Measurements from ENCODE around the gene PIBF1. TPM values are rescaled to one million over a fixed set of nuclear protein-coding genes. Genes with fewer than 3 reads are reported as not detected.
"Not testable (repeated sequence)": the region's sequence is repeated elsewhere in the genome, so short reads cannot be mapped to it uniquely, and the experiment has no call there.

Gene PIBF1
- polyA plus RNA-seq, 3 donors, result 3.3 to 8.0 (median 4.7) TPM

GRCh38 chr13:72805676-72806346 lies 23.9 kb downstream of the PIBF1 start:
- H3K4me2 ChIP-seq (replicated peaks; ENCODE audit: extremely low read depth, low read length, poor library complexity, severe bottlenecking), result no peak overlapping the region
- H2AFZ ChIP-seq (ENCODE audit: insufficient read depth, low read depth, low read length, poor library complexity, severe bottlenecking), result no peak overlapping the region
- no peaks in the 10 kb centered on the region for H3K9me3 ChIP-seq (replicated peaks in 1 of 2; ENCODE audit: control insufficient read depth in 1 of 2, insufficient read depth in 1 of 2, low read length in 2 of 2)
- H3K4me3 ChIP-seq (replicated peaks in 1 of 3; ENCODE audit: low read depth in 2 of 3, low read length in 3 of 3), result no peak overlapping the region
- no peak for TF ChIP-seq CTCF (IDR thresholded peaks at IDR 0.05)
- no CpG with 5 or more reads among the region's 1 CpG for WGBS (ENCODE audit: insufficient coverage)
- H4K20me1 ChIP-seq (ENCODE audit: insufficient read depth, low read length), result no peaks in the 10 kb centered on the region
- peak; percentile 16 to 63 (median 52) for DNase-seq
- Mint-ChIP-seq H3K4me3 (no peak overlapping the region), H3K27ac (peak overlapping the region; percentile 46 to 79 (median 58)), H3K27me3 (ENCODE audit: low read depth in 3 of 3) (no peaks in the 10 kb centered on the region), H3K4me1 (peaks cover 18% of the 10 kb centered on the region), H3K9me3 (peaks cover 0 to 2% (median 0%) of the 10 kb centered on the region in 7 donors), H3K36me3 (peaks cover 28 to 34% of the 10 kb centered on the region in 2 donors)
- peaks cover 0 to 21% of the 10 kb centered on the region in 2 donors for H3K36me3 ChIP-seq (replicated peaks in 1 of 2; ENCODE audit: control insufficient read depth in 1 of 2, insufficient read depth in 2 of 2, low read length in 2 of 2)
- H3K9ac ChIP-seq (ENCODE audit: insufficient read depth, low read length, poor library complexity, severe bottlenecking), result no peak overlapping the region
- H3K79me2 ChIP-seq (ENCODE audit: insufficient read depth, low read length), result no peaks in the 10 kb centered on the region
- intact Hi-C loops (cut with micrococcal nuclease), result no loop called here
- no peaks in the 10 kb centered on the region for H3K27me3 ChIP-seq (ENCODE audit: control insufficient read depth in 2 of 2, insufficient read depth in 2 of 2, low read length in 2 of 2)
- H3K27ac ChIP-seq (ENCODE audit: low read depth in 1 of 2, low read length in 2 of 2), result peak overlapping the region in 1 of 2 donors; percentile 72
- H3K4me1 ChIP-seq (ENCODE audit: control insufficient read depth in 1 of 2, insufficient read depth in 2 of 2, low read length in 2 of 2), result peaks cover 13 to 24% of the 10 kb centered on the region in 2 donors

- peaks cover 18% of the 10 kb centered on the region for H3K4me1 Mint-ChIP-seq
- intact Hi-C loops (cut with micrococcal nuclease); H3K27me3 Mint-ChIP-seq (ENCODE audit: low read depth in 3 of 3); H3K4me2 ChIP-seq (replicated peaks; ENCODE audit: extremely low read depth, low read length, poor library complexity, severe bottlenecking); H3K4me3 Mint-ChIP-seq; H4K20me1 ChIP-seq (ENCODE audit: insufficient read depth, low read length); H3K9me3 Mint-ChIP-seq; H3K9me3 ChIP-seq (replicated peaks in 1 of 2; ENCODE audit: control insufficient read depth in 1 of 2, insufficient read depth in 1 of 2, low read length in 2 of 2); H3K9ac ChIP-seq (ENCODE audit: insufficient read depth, low read length, poor library complexity, severe bottlenecking); H3K27me3 ChIP-seq (ENCODE audit: control insufficient read depth in 2 of 2, insufficient read depth in 2 of 2, low read length in 2 of 2); H3K79me2 ChIP-seq (ENCODE audit: insufficient read depth, low read length); H3K4me3 ChIP-seq (replicated peaks in 1 of 3; ENCODE audit: low read depth in 2 of 3, low read length in 3 of 3); H2AFZ ChIP-seq (ENCODE audit: insufficient read depth, low read depth, low read length, poor library complexity, severe bottlenecking); DNase-seq: not testable (repeated sequence)
- peak overlapping the region in 6 of 7 donors; percentile 47 to 75 (median 58) for H3K27ac Mint-ChIP-seq
- WGBS (ENCODE audit: insufficient coverage), result no CpG with 5 or more reads among the region's 1 CpG
- Histone ChIP-seq H3K36me3 (replicated peaks in 1 of 2; ENCODE audit: control insufficient read depth in 1 of 2, insufficient read depth in 2 of 2, low read length in 2 of 2) (peaks cover 0 to 14% of the 10 kb centered on the region in 2 donors), H3K27ac (ENCODE audit: low read depth in 1 of 2, low read length in 2 of 2) (peak overlapping the region in 1 of 2 donors; percentile 72), H3K4me1 (ENCODE audit: control insufficient read depth in 1 of 2, insufficient read depth in 2 of 2, low read length in 2 of 2) (peaks cover 13 to 24% of the 10 kb centered on the region in 2 donors)
- peaks cover 24 to 31% of the 10 kb centered on the region in 2 donors for H3K36me3 Mint-ChIP-seq
Observed at GRCh38 chr13:72806514-72806913, 24.6 kb downstream of the PIBF1 start.

Data from CD14-positive monocyte (primary cell).